AG08396 (cell line): Measurements from ENCODE around the gene TCTN2.

ENCODE experiments used
- DNase-seq: peaks from one replicate; pipeline ENCODE4 v3.0.0; 2012; ENCODE audit warnings: low spot score, mixed read lengths

Gene TCTN2

GRCh38 chr12:123670882-123671728, at the start of gene TCTN2:
TSS of gene TCTN2 (plus strand) at chr12:123671113. CDS start at chr12:123671241, 128 bp downstream.
- DNase-seq, result peak; percentile 99

GRCh38 chr12:123621619-123622530, 49.0 kb upstream of the TCTN2 start:
- DNase-seq, result no peak

- DNase-seq, result peak; percentile 99
These were observed 37.4 kb upstream of the TCTN2 start, which contains the start of the genes EIF2B1 and GTF2H3 for GRCh38 chr12:123633379-123634141. TSS of gene EIF2B1 (minus strand) at chr12:123633686. CDS start at chr12:123633557, 129 bp downstream. TSS of gene GTF2H3 (plus strand) at chr12:123633829. CDS start at chr12:123633860, 31 bp downstream.

- DNase-seq, result no peak
These were observed 36.8 kb upstream of the TCTN2 start for GRCh38 chr12:123634142-123634561.

- DNase-seq, result no peak
These were observed 27.0 kb upstream of the TCTN2 start for GRCh38 chr12:123643911-123644310.

- no peak for DNase-seq
These were observed 25.5 kb upstream of the TCTN2 start for GRCh38 chr12:123645380-123645779.

- no peak for DNase-seq
These were observed 25.0 kb upstream of the TCTN2 start for GRCh38 chr12:123645878-123646277.

- no peak for DNase-seq
These were observed 22.5 kb upstream of the TCTN2 start for GRCh38 chr12:123648401-123648800.

GRCh38 chr12:123654129-123654701, 16.7 kb upstream of the TCTN2 start:
- no peak for DNase-seq

GRCh38 chr12:123655420-123655819, 15.5 kb upstream of the TCTN2 start:
- DNase-seq, result no peak

- DNase-seq, result no peak
These were observed 14.5 kb upstream of the TCTN2 start for GRCh38 chr12:123656392-123656791.

GRCh38 chr12:123657211-123657610, 13.7 kb upstream of the TCTN2 start:
- no peak for DNase-seq

GRCh38 chr12:123659996-123660727, 10.8 kb upstream of the TCTN2 start:
- peak; percentile 71 for DNase-seq

- DNase-seq, result no peak
These were observed 3.1 kb upstream of the TCTN2 start for GRCh38 chr12:123667771-123668170.

- peak; percentile 56 for DNase-seq
These were observed 963 bp downstream of the TCTN2 start for GRCh38 chr12:123671876-123672275.

GRCh38 chr12:123675436-123675835, 4.5 kb downstream of the TCTN2 start:
- DNase-seq, result no peak

- DNase-seq, result no peak
These were observed 5.9 kb downstream of the TCTN2 start for GRCh38 chr12:123676616-123677320.

- DNase-seq, result no peak
These were observed 8.1 kb downstream of the TCTN2 start for GRCh38 chr12:123678981-123679380.

- no peak for DNase-seq
These were observed 10.7 kb downstream of the TCTN2 start for GRCh38 chr12:123681605-123682004.

GRCh38 chr12:123683964-123684363, 13.1 kb downstream of the TCTN2 start:
- DNase-seq, result no peak
